Mesenchymal stem cell (in vitro differentiated cells and primary cell): ENCODE results near the gene RBM19.

Experiments used
- DNase-seq: peaks from one replicate; pipeline ENCODE4 v3.0.0-alpha.2; 2013
- H2AFZ ChIP-seq: one replicate; pipeline ENCODE4 v1.6.1; 2013; ENCODE audit warnings: low read depth, mild to moderate bottlenecking, control low read depth, inconsistent platforms, low read length, moderate library complexity
- H2AK5ac ChIP-seq: 2 replicates; pipeline ENCODE4 v1.6.1; 2013; ENCODE audit warnings: low read length, moderate library complexity, mild to moderate bottlenecking, inconsistent platforms; ENCODE audit not compliant: severe bottlenecking
- H2BK120ac ChIP-seq: one replicate; pipeline ENCODE4 v1.6.1; 2013; ENCODE audit warnings: low read depth, mild to moderate bottlenecking, inconsistent platforms, low read length, moderate library complexity
- H2BK12ac ChIP-seq, 2 experiments: one replicate each; pipeline ENCODE4 v1.6.1; 2013; ENCODE audit warnings: inconsistent platforms in 2 of 2, low read length in 2 of 2, mild to moderate bottlenecking in 2 of 2, moderate library complexity in 2 of 2, control low read depth in 1 of 2
- H2BK15ac ChIP-seq: one replicate; pipeline ENCODE4 v1.6.1; 2013; ENCODE audit warnings: mild to moderate bottlenecking, low read depth, inconsistent platforms; ENCODE audit not compliant: poor library complexity, severe bottlenecking
- H2BK5ac ChIP-seq: 2 replicates; pipeline ENCODE4 v1.6.1; 2013; ENCODE audit warnings: low read depth, mild to moderate bottlenecking, low read length, control low read depth, inconsistent platforms; ENCODE audit not compliant: poor library complexity, severe bottlenecking
- H3K14ac ChIP-seq, 2 experiments: one replicate each; pipeline ENCODE4 v1.6.1; 2013; ENCODE audit warnings: inconsistent platforms in 2 of 2, low read length in 2 of 2, control low read depth in 1 of 2, mild to moderate bottlenecking in 1 of 2, moderate library complexity in 1 of 2
- H3K18ac ChIP-seq, 2 experiments: one replicate each; pipeline ENCODE4 v1.6.1; 2013; ENCODE audit warnings: inconsistent platforms in 2 of 2, low read length in 2 of 2, control low read depth in 1 of 2, low read depth in 1 of 2, mild to moderate bottlenecking in 1 of 2
- H3K23ac ChIP-seq, 2 experiments: one replicate each; pipeline ENCODE4 v1.6.1; 2013; ENCODE audit warnings: inconsistent platforms in 2 of 2, low read length in 2 of 2, mild to moderate bottlenecking in 2 of 2, moderate library complexity in 2 of 2, control low read depth in 1 of 2
- H3K27ac ChIP-seq: 2 replicates; pipeline ENCODE4 v1.5.1; 2013; ENCODE audit warnings: mild to moderate bottlenecking, moderate library complexity, low read length, control low read depth, inconsistent platforms; ENCODE audit not compliant: poor library complexity, severe bottlenecking
- H3K27me3 ChIP-seq, 2 experiments: 2 replicates each; pipeline versions ENCODE4 v1.6.1 to v1.7.0; 2013; ENCODE audit warnings: low read length in 2 of 2, mild to moderate bottlenecking in 2 of 2, moderate library complexity in 2 of 2, control low read depth in 1 of 2, inconsistent platforms in 1 of 2; ENCODE audit not compliant: control insufficient read depth in 1 of 2, insufficient read depth in 1 of 2
- H3K36me3 ChIP-seq, 2 experiments: 2 replicates each; pipeline versions ENCODE4 v1.6.1 to v1.7.0; 2013; ENCODE audit warnings: low read length in 2 of 2, control low read depth in 1 of 2, inconsistent platforms in 1 of 2, low read depth in 1 of 2, mild to moderate bottlenecking in 1 of 2; ENCODE audit not compliant: insufficient read depth in 2 of 2, control insufficient read depth in 1 of 2
- H3K4ac ChIP-seq, 2 experiments: one replicate each; pipeline ENCODE4 v1.6.1; 2013; ENCODE audit warnings: inconsistent platforms in 2 of 2, low read length in 2 of 2, mild to moderate bottlenecking in 2 of 2, moderate library complexity in 2 of 2, control low read depth in 1 of 2, low read depth in 1 of 2
- H3K4me1 ChIP-seq: 2 replicates; pipeline ENCODE4 v1.6.1; 2013; ENCODE audit warnings: low read depth, low read length, control low read depth; ENCODE audit not compliant: control insufficient read depth, insufficient read depth
- H3K4me2 ChIP-seq: 2 replicates; pipeline ENCODE4 v1.6.1; 2013; ENCODE audit warnings: low read length, mild to moderate bottlenecking, inconsistent platforms; ENCODE audit not compliant: poor library complexity, severe bottlenecking
- H3K4me3 ChIP-seq, 2 experiments: 2 replicates each; pipeline versions ENCODE4 v1.5.1 to v1.7.0; 2013; ENCODE audit warnings: low read length in 2 of 2, mild to moderate bottlenecking in 2 of 2, control low read depth in 1 of 2, low read depth in 1 of 2; ENCODE audit not compliant: insufficient read depth in 1 of 2
- H3K79me1 ChIP-seq: replicated peaks from 2 replicates; pipeline ENCODE4 v1.6.1; 2013; ENCODE audit warnings: mild to moderate bottlenecking, control low read depth, low read length, inconsistent platforms; ENCODE audit not compliant: poor library complexity, severe bottlenecking
- H3K9ac ChIP-seq: 2 replicates; pipeline ENCODE4 v1.7.0; 2013; ENCODE audit warnings: mild to moderate bottlenecking, low read length, moderate library complexity
- H3K9me3 ChIP-seq: 2 replicates; pipeline ENCODE4 v1.7.0; 2013; ENCODE audit warnings: mild to moderate bottlenecking, low read length; ENCODE audit not compliant: control insufficient read depth
- H4K8ac ChIP-seq: one replicate; pipeline ENCODE4 v1.6.1; 2013; ENCODE audit warnings: inconsistent platforms, mild to moderate bottlenecking, low read length, moderate library complexity
- H4K91ac ChIP-seq: one replicate; pipeline ENCODE4 v1.6.1; 2013; ENCODE audit warnings: mild to moderate bottlenecking, low read length, inconsistent platforms
- WGBS: methylation state at CpG from one replicate; pipeline ENCODE4 v1.1.7; 2013; ENCODE audit warnings: mixed read lengths; 5-methylcytosine and 5-hydroxymethylcytosine counted together

The RBM19 gene

GRCh38 chr12:114012744-114013431 lies 46.8 kb upstream of the RBM19 start:
- H2AK5ac ChIP-seq, result no peak overlapping the region
- no peak overlapping the region for H3K27ac ChIP-seq
- no peak overlapping the region for H2BK12ac ChIP-seq
- H3K79me1 ChIP-seq, result no peaks in the 10 kb centered on the region
- no peak overlapping the region for H2AFZ ChIP-seq
- H3K4me1 ChIP-seq, result no peaks in the 10 kb centered on the region
- H3K36me3 ChIP-seq, result no peaks in the 10 kb centered on the region
- H3K4ac ChIP-seq, result no peak overlapping the region
- H3K18ac ChIP-seq, result no peak overlapping the region
- no peak overlapping the region for H2BK120ac ChIP-seq
- H3K14ac ChIP-seq, result no peak overlapping the region
- H2BK5ac ChIP-seq, result no peak overlapping the region
- H3K4me2 ChIP-seq, result no peak overlapping the region
- H3K9me3 ChIP-seq, result no peaks in the 10 kb centered on the region
- no peak overlapping the region for H4K91ac ChIP-seq
- no peak overlapping the region for H3K23ac ChIP-seq
- no peak overlapping the region for H3K9ac ChIP-seq
- no peak overlapping the region for H3K4me3 ChIP-seq
- peaks cover 0 to 54% of the 10 kb centered on the region in 2 experiments for H3K27me3 ChIP-seq
- DNase-seq, result no peak
- no peak overlapping the region for H2BK15ac ChIP-seq
- 100% methylated on average over 1 of the region's 3 CpGs for WGBS
- no peak overlapping the region for H4K8ac ChIP-seq

GRCh38 chr12:114011711-114012110 lies 45.6 kb upstream of the RBM19 start:
- Histone ChIP-seq H3K27ac (no peak overlapping the region), H3K23ac (no peak overlapping the region), H4K8ac (no peak overlapping the region), H3K27me3 (peaks cover 0 to 58% of the 10 kb centered on the region in 2 experiments), H2BK15ac (no peak overlapping the region), H3K18ac (no peak overlapping the region), H4K91ac (no peak overlapping the region), H3K14ac (no peak overlapping the region), H3K9ac (no peak overlapping the region), H3K79me1 (no peaks in the 10 kb centered on the region), H2BK12ac (no peak overlapping the region), H3K4me2 (no peak overlapping the region), H2BK5ac (no peak overlapping the region), H3K4me1 (no peaks in the 10 kb centered on the region), H2AK5ac (no peak overlapping the region), H2BK120ac (no peak overlapping the region), H3K4me3 (no peak overlapping the region), H3K4ac (no peak overlapping the region), H2AFZ (no peak overlapping the region), H3K36me3 (no peaks in the 10 kb centered on the region), H3K9me3 (no peaks in the 10 kb centered on the region)
- DNase-seq, result no peak
- 81% methylated on average over 10 of the region's 10 CpGs for WGBS

GRCh38 chr12:114006482-114007425 lies 40.6 kb upstream of the RBM19 start:
- Histone ChIP-seq H2BK12ac (no peak overlapping the region), H2AK5ac (no peak overlapping the region), H3K4me1 (no peaks in the 10 kb centered on the region), H3K14ac (no peak overlapping the region), H2AFZ (no peak overlapping the region), H2BK5ac (no peak overlapping the region), H3K79me1 (no peaks in the 10 kb centered on the region), H2BK15ac (no peak overlapping the region), H4K91ac (no peak overlapping the region), H3K4me3 (no peak overlapping the region), H4K8ac (no peak overlapping the region), H2BK120ac (no peak overlapping the region), H3K23ac (no peak overlapping the region), H3K9ac (no peak overlapping the region), H3K27ac (no peak overlapping the region), H3K9me3 (no peaks in the 10 kb centered on the region), H3K18ac (no peak overlapping the region), H3K4ac (no peak overlapping the region), H3K36me3 (no peaks in the 10 kb centered on the region), H3K27me3 (peaks cover 0 to 75% of the 10 kb centered on the region in 2 experiments), H3K4me2 (no peak overlapping the region)
- no peak for DNase-seq
- WGBS, result 67% methylated on average over 11 of the region's 11 CpGs

GRCh38 chr12:114004402-114004801 lies 38.3 kb upstream of the RBM19 start:
- Histone ChIP-seq H3K27ac (no peak overlapping the region), H2BK12ac (no peak overlapping the region), H3K14ac (no peak overlapping the region), H4K91ac (no peak overlapping the region), H2AK5ac (no peak overlapping the region), H3K23ac (no peak overlapping the region), H3K79me1 (no peaks in the 10 kb centered on the region), H3K18ac (no peak overlapping the region), H2BK120ac (no peak overlapping the region), H3K4ac (no peak overlapping the region), H3K9me3 (no peaks in the 10 kb centered on the region), H3K27me3 (peaks cover 0 to 68% of the 10 kb centered on the region in 2 experiments), H2BK5ac (no peak overlapping the region), H3K4me2 (no peak overlapping the region), H4K8ac (no peak overlapping the region), H3K9ac (no peak overlapping the region), H2AFZ (no peak overlapping the region), H2BK15ac (no peak overlapping the region), H3K4me3 (no peak overlapping the region), H3K36me3 (no peaks in the 10 kb centered on the region), H3K4me1 (no peaks in the 10 kb centered on the region)
- WGBS, result 74% methylated on average over 3 of the region's 3 CpGs
- DNase-seq, result no peak
